Activated T-helper 17 cell treated with anti-CD3 and anti-CD28 coated beads, Interleukin-2, amount 50 U/mL, for 72 hours (primary cell): ENCODE measurements around the gene CPAMD8. TPM values are rescaled to one million over a fixed set of nuclear protein-coding genes. Genes with fewer than 3 reads are reported as not detected.
"Not testable (repeated sequence)": the region's sequence is repeated elsewhere in the genome, so short reads cannot be mapped to it uniquely, and the experiment has no call there.

Source experiments
- ATAC-seq: fragments of 150-1000 bp; cut with Tn5 transposase; replicated peaks from 2 replicates; pipeline ENCODE4 v1.10.0; 2021; ENCODE audit warnings: mild to moderate bottlenecking, moderate library complexity
- H3K27ac Mint-ChIP-seq: one replicate; pipeline ENCODE4 v1.8.0; 2022; ENCODE audit warnings: mixed read lengths
- H3K27me3 Mint-ChIP-seq: one replicate; pipeline ENCODE4 v1.8.0; 2022; ENCODE audit warnings: mixed read lengths
- H3K36me3 Mint-ChIP-seq: one replicate; pipeline ENCODE4 v1.8.0; 2022; ENCODE audit warnings: low read depth, mild to moderate bottlenecking, mixed read lengths
- H3K4me1 Mint-ChIP-seq: one replicate; pipeline ENCODE4 v1.8.0; 2022; ENCODE audit warnings: mixed read lengths
- H3K4me3 Mint-ChIP-seq: one replicate; pipeline ENCODE4 v1.8.0; 2022; ENCODE audit warnings: mild to moderate bottlenecking, mixed read lengths
- H3K9me3 Mint-ChIP-seq: one replicate; pipeline ENCODE4 v1.8.0; 2022; ENCODE audit warnings: mixed read lengths
- total RNA-seq, 2 donors: library from RNA; stranded (reverse); gene quantifications; one replicate each; pipeline ENCODE4 v1.2.3, GENCODE V29; 2022

The CPAMD8 gene
- total RNA-seq, 2 donors from 2014 or later = 0.11 to 6.5 TPM

- peak overlapping the region; percentile 74 for H3K4me3 Mint-ChIP-seq
- H3K9me3 Mint-ChIP-seq = peaks cover 10% of the 10 kb centered on the region
- peaks cover 43% of the 10 kb centered on the region for H3K27me3 Mint-ChIP-seq
- peak; percentile 23 for ATAC-seq
- no peak overlapping the region for H3K27ac Mint-ChIP-seq
- H3K4me1 Mint-ChIP-seq = peaks cover 5% of the 10 kb centered on the region
- no peaks in the 10 kb centered on the region for H3K36me3 Mint-ChIP-seq
These were observed 485 bp downstream of the CPAMD8 start for GRCh38 chr19:17025991-17026658.

DNA sequence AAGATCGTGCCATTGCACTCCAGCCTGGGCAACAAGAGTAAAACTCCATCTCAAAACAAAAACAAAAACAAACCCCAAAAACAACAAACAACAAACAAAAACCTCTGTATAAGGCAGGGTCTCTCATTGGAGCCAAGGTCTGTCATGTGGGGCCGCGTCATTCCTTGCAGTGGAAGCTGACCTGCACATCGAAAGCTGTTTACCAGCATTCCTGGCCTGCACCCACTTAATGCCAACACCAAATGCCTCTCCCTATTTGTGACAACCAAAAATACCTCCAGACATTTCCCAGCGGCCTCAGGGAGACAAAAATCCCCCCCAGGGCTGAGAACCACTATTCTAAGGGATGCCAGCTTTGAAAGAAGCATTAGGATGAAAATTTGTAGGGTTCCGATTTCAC, 1.2 kb downstream of the CPAMD8 start:
- peaks cover 43% of the 10 kb centered on the region for H3K27me3 Mint-ChIP-seq
- no peak for ATAC-seq
- peaks cover 10% of the 10 kb centered on the region for H3K9me3 Mint-ChIP-seq
- H3K4me3 Mint-ChIP-seq = peak overlapping the region; percentile 74
- no peaks in the 10 kb centered on the region for H3K36me3 Mint-ChIP-seq
- H3K27ac Mint-ChIP-seq = no peak overlapping the region
- H3K4me1 Mint-ChIP-seq = peaks cover 5% of the 10 kb centered on the region

DNA sequence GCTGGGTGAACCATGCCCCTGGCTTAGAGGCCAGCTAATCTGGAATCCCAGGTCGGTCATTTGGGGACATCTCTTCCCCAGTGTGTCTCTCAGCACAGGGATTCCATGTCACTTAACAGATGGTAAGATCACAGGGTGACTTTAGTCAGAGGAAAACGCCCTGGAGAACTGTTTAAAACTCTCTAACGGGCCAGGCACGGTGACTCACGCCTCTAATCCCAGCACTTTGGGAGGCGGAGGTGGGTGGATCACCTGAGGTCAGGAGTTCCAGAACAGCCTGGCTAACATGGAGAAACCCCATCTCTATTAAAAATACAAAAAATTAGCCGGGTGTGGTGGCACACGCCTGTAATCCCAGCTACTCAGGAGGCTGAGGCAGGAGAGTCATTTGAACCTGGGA, 1.7 kb downstream of the CPAMD8 start:
- not testable (repeated sequence) for ATAC-seq, H3K27ac Mint-ChIP-seq, H3K4me1 Mint-ChIP-seq, H3K36me3 Mint-ChIP-seq, H3K4me3 Mint-ChIP-seq
- H3K9me3 Mint-ChIP-seq = peaks cover 10% of the 10 kb centered on the region
- peaks cover 43% of the 10 kb centered on the region for H3K27me3 Mint-ChIP-seq

DNA sequence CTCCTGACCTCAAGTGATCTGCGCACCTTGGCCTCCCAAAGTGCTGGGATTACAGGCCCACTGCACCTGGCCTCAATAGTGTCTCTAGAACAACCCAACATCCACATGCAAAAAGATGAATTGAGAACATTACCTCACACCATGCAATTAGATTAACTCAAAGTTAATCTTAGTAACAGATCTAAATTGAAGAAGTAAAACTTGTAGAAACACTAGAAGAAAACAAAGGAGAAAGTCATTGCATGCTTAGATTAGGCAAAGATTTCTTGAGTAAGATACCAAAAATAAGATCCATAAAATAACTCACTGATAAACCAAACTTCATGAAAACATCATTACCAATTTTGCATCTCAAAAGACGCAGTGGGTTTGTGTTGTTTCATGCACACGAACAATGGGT, 2.8 kb downstream of the CPAMD8 start:
- H3K27me3 Mint-ChIP-seq = peaks cover 39% of the 10 kb centered on the region
- ATAC-seq = no peak
- no peaks in the 10 kb centered on the region for H3K36me3 Mint-ChIP-seq
- no peak overlapping the region for H3K27ac Mint-ChIP-seq
- H3K9me3 Mint-ChIP-seq = peaks cover 10% of the 10 kb centered on the region
- H3K4me1 Mint-ChIP-seq = peaks cover 5% of the 10 kb centered on the region
- no peak overlapping the region for H3K4me3 Mint-ChIP-seq

DNA sequence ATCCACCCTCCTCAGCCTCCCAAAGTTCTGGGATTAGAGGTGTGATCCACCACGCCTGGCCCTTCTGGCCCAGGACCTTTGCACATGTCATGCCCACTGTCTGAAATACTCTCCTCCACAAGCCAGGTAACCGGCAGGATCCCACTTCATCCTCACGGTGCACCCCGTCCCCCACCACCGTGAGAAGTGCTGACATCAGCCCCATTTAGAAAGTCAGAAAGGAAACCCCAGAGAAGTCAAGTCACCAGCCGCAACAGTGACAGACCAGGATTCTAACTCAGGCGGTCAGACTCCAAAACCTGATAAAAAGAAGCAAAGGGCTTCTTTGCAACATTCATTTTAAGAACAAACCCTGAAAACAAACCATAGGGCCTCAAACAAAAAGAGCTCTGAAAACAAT, 3.9 kb downstream of the CPAMD8 start:
- ATAC-seq = no peak

GRCh38 chr19:17021793-17022590, 4.6 kb downstream of the CPAMD8 start:
- peaks cover 10% of the 10 kb centered on the region for H3K9me3 Mint-ChIP-seq
- H3K4me1 Mint-ChIP-seq = peaks cover 5% of the 10 kb centered on the region
- H3K27me3 Mint-ChIP-seq = peaks cover 25% of the 10 kb centered on the region
- no peak for ATAC-seq
- no peak overlapping the region for H3K27ac Mint-ChIP-seq
- no peak overlapping the region for H3K4me3 Mint-ChIP-seq
- no peaks in the 10 kb centered on the region for H3K36me3 Mint-ChIP-seq

More for the DNA sequence above, 3.9 kb downstream of the CPAMD8 start:
- Mint-ChIP-seq H3K27me3 (peaks cover 28% of the 10 kb centered on the region), H3K4me1 (peaks cover 5% of the 10 kb centered on the region), H3K9me3 (peaks cover 10% of the 10 kb centered on the region), H3K36me3 (no peaks in the 10 kb centered on the region), H3K4me3 (no peak overlapping the region), H3K27ac (no peak overlapping the region)

GRCh38 chr19:17021328-17021727, 5.3 kb downstream of the CPAMD8 start:
- no peak overlapping the region for H3K27ac Mint-ChIP-seq

GRCh38 chr19:17020823-17021222, 5.8 kb downstream of the CPAMD8 start:
- H3K4me1 Mint-ChIP-seq = peaks cover 1% of the 10 kb centered on the region
- no peaks in the 10 kb centered on the region for H3K36me3 Mint-ChIP-seq
- peak; percentile 74 for ATAC-seq
- no peak overlapping the region for H3K4me3 Mint-ChIP-seq
- peaks cover 10% of the 10 kb centered on the region for H3K9me3 Mint-ChIP-seq
- no peak overlapping the region for H3K27ac Mint-ChIP-seq
- peaks cover 21% of the 10 kb centered on the region for H3K27me3 Mint-ChIP-seq

More at GRCh38 chr19:17021328-17021727, 5.3 kb downstream of the CPAMD8 start:
- Mint-ChIP-seq H3K9me3 (peaks cover 10% of the 10 kb centered on the region), H3K36me3 (no peaks in the 10 kb centered on the region), H3K4me1 (peaks cover 5% of the 10 kb centered on the region), H3K4me3 (no peak overlapping the region), H3K27me3 (peaks cover 25% of the 10 kb centered on the region)
- no peak for ATAC-seq

DNA sequence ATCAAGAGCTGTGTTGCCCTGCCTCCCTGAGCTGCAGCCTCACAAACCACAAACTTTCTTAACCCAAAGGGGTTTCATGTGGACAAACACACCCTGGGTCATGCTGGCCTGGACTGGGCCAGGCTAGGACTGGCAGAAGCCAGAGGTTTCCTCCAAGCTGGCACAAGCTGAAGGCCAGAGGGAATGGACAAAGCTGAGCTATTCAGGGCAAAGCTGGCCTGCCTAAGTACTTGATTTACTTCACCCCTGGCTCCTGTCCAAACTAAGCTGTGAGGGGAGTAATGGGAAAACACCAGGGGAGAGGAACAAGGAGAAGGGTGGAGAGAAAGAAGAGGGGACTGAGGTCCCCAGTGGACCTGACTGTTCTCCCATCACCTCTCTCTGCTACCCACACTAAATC, 6.2 kb downstream of the CPAMD8 start:
- no peak for ATAC-seq
- peaks cover 10% of the 10 kb centered on the region for H3K9me3 Mint-ChIP-seq
- no peak overlapping the region for H3K27ac Mint-ChIP-seq
- H3K4me1 Mint-ChIP-seq = no peaks in the 10 kb centered on the region
- no peaks in the 10 kb centered on the region for H3K36me3 Mint-ChIP-seq
- peaks cover 18% of the 10 kb centered on the region for H3K27me3 Mint-ChIP-seq
- no peak overlapping the region for H3K4me3 Mint-ChIP-seq

- peak overlapping the region; percentile 19 for H3K4me3 Mint-ChIP-seq
- not testable (repeated sequence) for H3K27ac Mint-ChIP-seq, H3K9me3 Mint-ChIP-seq, H3K36me3 Mint-ChIP-seq, H3K4me1 Mint-ChIP-seq, H3K27me3 Mint-ChIP-seq
- ATAC-seq = peak; percentile 81
These were observed 12.3 kb downstream of the CPAMD8 start for GRCh38 chr19:17014212-17014861.

DNA sequence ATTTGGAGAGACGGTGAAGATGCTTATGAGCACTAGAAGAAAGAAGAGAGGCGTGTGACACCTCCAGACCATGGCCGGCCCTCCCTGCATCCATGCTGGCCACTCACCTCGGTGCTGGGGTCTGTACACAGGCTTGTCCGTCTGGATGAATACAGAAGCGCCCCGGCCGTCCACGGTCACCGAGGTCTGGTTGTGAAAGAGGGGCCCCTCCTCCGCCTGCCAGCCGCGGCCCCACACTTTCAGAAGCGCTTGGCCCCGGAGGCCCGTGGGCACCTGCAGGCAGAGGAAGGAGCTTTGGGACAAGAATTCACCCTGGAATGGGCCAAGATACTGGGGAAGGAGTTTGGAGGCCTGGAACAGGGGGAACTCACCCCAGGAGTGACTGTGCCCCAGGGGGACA, 15.1 kb downstream of the CPAMD8 start:
- ATAC-seq = no peak
- no peaks in the 10 kb centered on the region for H3K36me3 Mint-ChIP-seq

GRCh38 chr19:17006579-17006978, 20.0 kb downstream of the CPAMD8 start:
- H3K27ac Mint-ChIP-seq = no peak overlapping the region
- H3K4me3 Mint-ChIP-seq = no peak overlapping the region
- no peaks in the 10 kb centered on the region for H3K9me3 Mint-ChIP-seq
- no peak for ATAC-seq
- peaks cover 4% of the 10 kb centered on the region for H3K4me1 Mint-ChIP-seq
- H3K27me3 Mint-ChIP-seq = no peaks in the 10 kb centered on the region
- H3K36me3 Mint-ChIP-seq = no peaks in the 10 kb centered on the region

More for the DNA sequence above, 15.1 kb downstream of the CPAMD8 start:
- no peaks in the 10 kb centered on the region for H3K27me3 Mint-ChIP-seq
- H3K27ac Mint-ChIP-seq = no peak overlapping the region
- no peaks in the 10 kb centered on the region for H3K9me3 Mint-ChIP-seq
- H3K4me1 Mint-ChIP-seq = no peaks in the 10 kb centered on the region
- no peak overlapping the region for H3K4me3 Mint-ChIP-seq

DNA sequence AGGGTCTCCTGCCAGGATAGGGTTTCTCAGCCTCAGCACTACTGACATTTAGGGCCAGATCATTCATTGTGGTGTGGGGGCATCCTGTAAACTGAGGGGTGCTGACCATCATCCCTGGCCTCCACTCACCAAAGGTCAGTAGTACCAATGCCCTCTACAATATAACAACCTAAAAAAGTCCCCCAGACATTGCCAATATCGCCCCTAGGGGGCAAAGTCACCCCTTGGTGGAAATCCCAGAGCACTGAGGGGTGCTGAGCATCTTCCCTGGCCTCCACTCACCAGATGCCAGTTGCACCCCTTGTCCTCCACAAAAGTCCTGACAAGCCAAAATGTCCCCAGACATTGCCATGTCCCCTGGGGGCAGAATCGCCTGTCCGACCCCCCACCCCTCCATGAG, 21.6 kb downstream of the CPAMD8 start:
- H3K4me3 Mint-ChIP-seq = no peak overlapping the region

GRCh38 chr19:17004386-17004785, 22.2 kb downstream of the CPAMD8 start:
- no peak overlapping the region for H3K27ac Mint-ChIP-seq
- H3K36me3 Mint-ChIP-seq = no peaks in the 10 kb centered on the region
- H3K4me1 Mint-ChIP-seq = peaks cover 8% of the 10 kb centered on the region
- ATAC-seq = no peak
- H3K9me3 Mint-ChIP-seq = no peaks in the 10 kb centered on the region
- no peaks in the 10 kb centered on the region for H3K27me3 Mint-ChIP-seq
- H3K4me3 Mint-ChIP-seq = no peak overlapping the region

More for the DNA sequence above, 21.6 kb downstream of the CPAMD8 start:
- Mint-ChIP-seq H3K36me3 (no peaks in the 10 kb centered on the region), H3K9me3 (no peaks in the 10 kb centered on the region), H3K27me3 (no peaks in the 10 kb centered on the region), H3K4me1 (peaks cover 8% of the 10 kb centered on the region), H3K27ac (no peak overlapping the region)
- no peak for ATAC-seq

DNA sequence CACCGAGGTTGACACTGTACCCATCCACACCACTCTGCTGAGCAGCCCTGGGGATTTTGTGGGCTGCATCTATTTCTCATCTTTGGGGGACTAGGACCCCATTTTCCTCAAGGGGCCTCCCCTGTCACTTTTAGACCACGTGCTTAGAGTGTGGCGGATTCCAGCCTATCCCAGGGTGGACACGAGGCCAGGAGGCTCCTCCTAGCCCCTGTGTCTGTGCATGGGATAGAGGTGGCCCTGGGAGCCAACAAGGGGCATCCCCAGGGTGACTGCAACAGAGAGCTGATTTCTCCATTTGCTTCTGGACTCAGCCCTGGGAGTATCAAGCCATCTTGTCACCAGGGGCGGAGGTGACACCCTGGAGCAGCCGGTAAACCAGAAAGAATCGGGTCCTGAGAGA, 24.2 kb downstream of the CPAMD8 start:
- Mint-ChIP-seq H3K27me3 (no peaks in the 10 kb centered on the region), H3K4me3 (peak overlapping the region; percentile 72), H3K36me3 (no peaks in the 10 kb centered on the region), H3K27ac (peak overlapping the region; percentile 90), H3K9me3 (no peaks in the 10 kb centered on the region), H3K4me1 (peaks cover 8% of the 10 kb centered on the region)
- peak; percentile 38 for ATAC-seq
